ENCODE data around the gene SERPINA4.

Gene SERPINA4

DNA sequence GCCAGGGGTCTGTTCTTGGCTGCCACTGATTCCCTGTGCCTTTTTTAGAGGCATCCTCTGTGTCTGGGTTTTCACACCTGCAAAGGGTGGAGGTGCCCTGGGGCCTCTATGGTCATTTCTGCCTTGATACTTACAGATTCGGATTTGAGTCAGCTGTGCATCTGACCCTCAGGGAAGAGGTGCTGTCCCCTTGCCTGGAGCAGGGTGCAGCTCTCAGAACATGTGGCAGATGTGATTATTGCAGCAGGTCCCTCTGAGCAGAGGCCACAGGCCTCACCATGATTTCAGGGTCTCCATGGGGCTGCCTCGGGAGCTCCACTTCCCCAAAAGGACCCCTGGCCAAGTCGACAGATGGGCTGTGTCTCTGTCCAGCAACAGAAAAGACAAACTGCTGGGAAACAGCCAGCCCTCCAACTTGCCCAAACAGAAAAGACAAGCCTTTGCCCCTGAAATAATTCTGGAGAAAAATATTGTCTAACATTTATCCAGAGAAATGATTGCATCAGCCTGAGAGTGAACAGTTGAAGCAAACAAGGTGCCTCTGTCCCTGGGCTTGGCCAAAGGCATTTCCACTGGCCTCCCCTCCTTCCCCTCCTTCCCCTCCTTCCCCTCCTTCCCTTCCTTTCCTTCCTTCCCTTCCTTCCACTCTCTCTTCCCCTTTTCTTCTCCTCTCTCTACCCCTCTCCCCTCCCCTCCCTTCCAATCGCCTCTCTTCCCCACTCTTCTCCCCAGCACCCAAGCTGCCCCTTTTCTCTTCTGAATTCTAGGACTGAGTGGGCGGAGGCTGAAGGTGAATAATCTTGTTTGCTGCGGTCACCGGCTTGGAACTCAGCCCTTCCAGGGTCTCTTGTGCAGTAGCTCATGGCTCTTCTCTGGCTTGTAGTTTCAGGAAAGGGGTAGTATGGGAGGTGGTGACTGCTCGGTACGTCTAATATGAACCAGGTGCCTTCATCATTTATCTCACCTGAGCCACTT is 51.6 kb downstream of the SERPINA4 start:
- H3K4me1 ChIP-seq (ENCODE audit: insufficient read depth, low read length, poor library complexity, severe bottlenecking) = no peaks in the 10 kb centered on the region
- no peak overlapping the region for H3K4me2 ChIP-seq (ENCODE audit: low read depth, low read length, poor library complexity, severe bottlenecking)
- no peaks in the 10 kb centered on the region for H3K79me2 ChIP-seq (ENCODE audit: insufficient read depth, low read length)
- no peaks in the 10 kb centered on the region for H3K9me2 ChIP-seq (replicated peaks; ENCODE audit: low read depth, low read length)
- H3F3A ChIP-seq (ENCODE audit: low read depth) = no peaks in the 10 kb centered on the region
- H4K20me1 ChIP-seq (ENCODE audit: insufficient read depth, low read length, poor library complexity, severe bottlenecking) = no peaks in the 10 kb centered on the region
- no peak overlapping the region for H3K9ac ChIP-seq (ENCODE audit: low read depth, low read length, poor library complexity, severe bottlenecking)
- H3K4me3 ChIP-seq (ENCODE audit: low read length, poor library complexity, severe bottlenecking) = no peak overlapping the region
- H3K36me3 ChIP-seq (ENCODE audit: insufficient read depth, low read length) = no peaks in the 10 kb centered on the region
- peaks cover 6% of the 10 kb centered on the region; the same call in 1 of the 2 replicates for H3K9me3 ChIP-seq (ENCODE audit: insufficient read depth, low read depth, low read length)
- no peaks in the 10 kb centered on the region for H3K27me3 ChIP-seq (ENCODE audit: insufficient read depth, low read length, poor library complexity, severe bottlenecking)
- no peak overlapping the region for H2AFZ ChIP-seq (ENCODE audit: low read length)
- no peak for TF ChIP-seq EZH2phosphoT487 (IDR thresholded peaks at IDR 0.05; ENCODE audit: borderline replicate concordance)
- TF ChIP-seq, protein P1, sequence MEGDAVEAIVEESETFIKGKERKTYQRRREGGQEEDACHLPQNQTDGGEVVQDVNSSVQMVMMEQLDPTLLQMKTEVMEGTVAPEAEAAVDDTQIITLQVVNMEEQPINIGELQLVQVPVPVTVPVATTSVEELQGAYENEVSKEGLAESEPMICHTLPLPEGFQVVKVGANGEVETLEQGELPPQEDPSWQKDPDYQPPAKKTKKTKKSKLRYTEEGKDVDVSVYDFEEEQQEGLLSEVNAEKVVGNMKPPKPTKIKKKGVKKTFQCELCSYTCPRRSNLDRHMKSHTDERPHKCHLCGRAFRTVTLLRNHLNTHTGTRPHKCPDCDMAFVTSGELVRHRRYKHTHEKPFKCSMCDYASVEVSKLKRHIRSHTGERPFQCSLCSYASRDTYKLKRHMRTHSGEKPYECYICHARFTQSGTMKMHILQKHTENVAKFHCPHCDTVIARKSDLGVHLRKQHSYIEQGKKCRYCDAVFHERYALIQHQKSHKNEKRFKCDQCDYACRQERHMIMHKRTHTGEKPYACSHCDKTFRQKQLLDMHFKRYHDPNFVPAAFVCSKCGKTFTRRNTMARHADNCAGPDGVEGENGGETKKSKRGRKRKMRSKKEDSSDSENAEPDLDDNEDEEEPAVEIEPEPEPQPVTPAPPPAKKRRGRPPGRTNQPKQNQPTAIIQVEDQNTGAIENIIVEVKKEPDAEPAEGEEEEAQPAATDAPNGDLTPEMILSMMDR (conservative IDR thresholded peaks at IDR 0.05; ENCODE audit: low read length) = no peak

DNA sequence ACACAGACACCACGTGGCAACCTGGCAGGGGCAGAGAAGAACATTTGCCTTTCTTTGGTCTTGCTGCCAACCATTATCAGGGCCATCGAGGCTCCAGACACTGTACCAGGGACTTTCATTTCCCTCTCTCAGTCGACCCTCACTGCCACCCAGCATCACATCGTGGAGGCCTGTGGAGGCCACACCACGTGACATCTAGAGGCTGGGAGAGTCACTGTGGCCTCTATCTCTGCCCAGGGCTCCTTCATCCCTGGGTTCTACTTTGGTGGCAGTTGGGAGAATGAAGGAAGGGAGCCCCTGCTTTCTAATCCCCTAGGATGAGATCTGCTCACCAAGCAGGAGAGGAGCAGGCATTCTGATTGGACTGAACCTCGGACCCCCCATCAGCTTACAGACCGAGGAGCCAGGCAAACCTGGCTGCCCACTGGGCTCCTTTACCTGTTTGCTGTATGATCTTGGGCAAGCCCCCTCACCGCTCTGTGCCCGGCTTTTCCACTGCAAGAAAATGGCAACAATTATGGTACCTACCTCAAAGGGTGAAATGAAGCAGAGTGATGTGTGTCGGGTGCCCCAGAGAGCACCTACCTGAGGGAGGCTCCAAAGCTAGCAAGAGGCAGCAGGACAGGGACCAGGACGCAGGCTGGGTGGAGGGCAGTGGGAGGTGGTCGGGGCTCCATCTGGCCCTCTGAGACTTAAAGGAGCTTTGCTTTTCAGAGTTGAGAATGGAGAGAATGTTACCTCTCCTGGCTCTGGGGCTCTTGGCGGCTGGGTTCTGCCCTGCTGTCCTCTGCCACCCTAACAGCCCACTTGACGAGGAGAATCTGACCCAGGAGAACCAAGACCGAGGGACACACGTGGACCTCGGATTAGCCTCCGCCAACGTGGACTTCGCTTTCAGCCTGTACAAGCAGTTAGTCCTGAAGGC is 52.7 kb downstream of the SERPINA4 start:
- no peaks in the 10 kb centered on the region for H3K4me1 ChIP-seq (ENCODE audit: insufficient read depth, low read length, poor library complexity, severe bottlenecking)
- H3K9ac ChIP-seq (ENCODE audit: low read depth, low read length, poor library complexity, severe bottlenecking) = no peak overlapping the region

DNA sequence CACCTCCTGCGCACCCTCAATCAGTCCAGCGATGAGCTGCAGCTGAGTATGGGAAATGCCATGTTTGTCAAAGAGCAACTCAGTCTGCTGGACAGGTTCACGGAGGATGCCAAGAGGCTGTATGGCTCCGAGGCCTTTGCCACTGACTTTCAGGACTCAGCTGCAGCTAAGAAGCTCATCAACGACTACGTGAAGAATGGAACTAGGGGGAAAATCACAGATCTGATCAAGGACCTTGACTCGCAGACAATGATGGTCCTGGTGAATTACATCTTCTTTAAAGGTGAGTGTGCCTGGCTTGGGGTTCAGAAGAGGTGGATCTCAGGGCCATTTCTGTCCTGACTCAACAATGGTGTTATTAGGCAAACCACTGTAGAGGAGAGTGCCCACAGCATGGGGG is 53.6 kb downstream of the SERPINA4 start:
- H4K20me1 ChIP-seq (ENCODE audit: insufficient read depth, low read length, poor library complexity, severe bottlenecking) = no peaks in the 10 kb centered on the region

More for the DNA sequence above, 52.7 kb downstream of the SERPINA4 start:
- TF ChIP-seq, protein P1 (conservative IDR thresholded peaks at IDR 0.05; ENCODE audit: low read length) = no peak
- no peak for TF ChIP-seq EZH2phosphoT487 (IDR thresholded peaks at IDR 0.05; ENCODE audit: borderline replicate concordance)
- Histone ChIP-seq H2AFZ (ENCODE audit: low read length) (no peak overlapping the region), H3K9me2 (replicated peaks; ENCODE audit: low read depth, low read length) (no peaks in the 10 kb centered on the region), H3K79me2 (ENCODE audit: insufficient read depth, low read length) (no peaks in the 10 kb centered on the region), H3K4me2 (ENCODE audit: low read depth, low read length, poor library complexity, severe bottlenecking) (no peak overlapping the region), H4K20me1 (ENCODE audit: insufficient read depth, low read length, poor library complexity, severe bottlenecking) (no peaks in the 10 kb centered on the region), H3K27me3 (ENCODE audit: insufficient read depth, low read length, poor library complexity, severe bottlenecking) (no peaks in the 10 kb centered on the region), H3K4me3 (ENCODE audit: low read length, poor library complexity, severe bottlenecking) (no peak overlapping the region), H3K36me3 (ENCODE audit: insufficient read depth, low read length) (no peaks in the 10 kb centered on the region), H3F3A (ENCODE audit: low read depth) (no peaks in the 10 kb centered on the region), H3K9me3 (ENCODE audit: insufficient read depth, low read depth, low read length) (peaks cover 6% of the 10 kb centered on the region; the same call in 1 of the 2 replicates)

More for the DNA sequence above, 53.6 kb downstream of the SERPINA4 start:
- H3K79me2 ChIP-seq (ENCODE audit: insufficient read depth, low read length) = no peaks in the 10 kb centered on the region
- TF ChIP-seq, protein P1 (conservative IDR thresholded peaks at IDR 0.05; ENCODE audit: low read length) = no peak
- TF ChIP-seq EZH2phosphoT487 (IDR thresholded peaks at IDR 0.05; ENCODE audit: borderline replicate concordance) = no peak
- no peaks in the 10 kb centered on the region for H3K27me3 ChIP-seq (ENCODE audit: insufficient read depth, low read length, poor library complexity, severe bottlenecking)
- peaks cover 6% of the 10 kb centered on the region; the same call in 1 of the 2 replicates for H3K9me3 ChIP-seq (ENCODE audit: insufficient read depth, low read depth, low read length)
- H3K36me3 ChIP-seq (ENCODE audit: insufficient read depth, low read length) = no peaks in the 10 kb centered on the region
- H3K9me2 ChIP-seq (replicated peaks; ENCODE audit: low read depth, low read length) = no peaks in the 10 kb centered on the region
- no peak overlapping the region for H2AFZ ChIP-seq (ENCODE audit: low read length)
- no peaks in the 10 kb centered on the region for H3K4me1 ChIP-seq (ENCODE audit: insufficient read depth, low read length, poor library complexity, severe bottlenecking)
- H3F3A ChIP-seq (ENCODE audit: low read depth) = no peaks in the 10 kb centered on the region
- no peak overlapping the region for H3K9ac ChIP-seq (ENCODE audit: low read depth, low read length, poor library complexity, severe bottlenecking)
- H3K4me2 ChIP-seq (ENCODE audit: low read depth, low read length, poor library complexity, severe bottlenecking) = no peak overlapping the region
- no peak overlapping the region for H3K4me3 ChIP-seq (ENCODE audit: low read length, poor library complexity, severe bottlenecking)

Measured in Loucy (cell line).